Stimulated activated effector memory CD8-positive, alpha-beta T cell treated with anti-CD3 and anti-CD28 coated beads, Interleukin-12 subunit alpha, Interleukin-12 subunit beta, amount 100 ng/mL, for 72 hours (primary cell): ENCODE results near the gene GOLGA8N.
A peak's percentile ranks its signal among the peaks of the same experiment; 100 is the strongest.

Experiments
- ATAC-seq: fragments of 150-1000 bp; cut with Tn5 transposase; 2 replicates; pipeline ENCODE4 v1.10.0; 2021
- DNase-seq, 2 donors: peaks; one replicate each; pipeline ENCODE4 v3.0.0; 2021 to 2022; ENCODE audit warnings: low spot score in 2 of 2
- H3K27ac Mint-ChIP-seq: one replicate; pipeline ENCODE4 v1.8.0; 2022; ENCODE audit warnings: mild to moderate bottlenecking, mixed read lengths
- H3K36me3 Mint-ChIP-seq: one replicate; pipeline ENCODE4 v1.8.0; 2022; ENCODE audit warnings: mild to moderate bottlenecking, mixed read lengths
- H3K4me1 Mint-ChIP-seq: one replicate; pipeline ENCODE4 v1.8.0; 2022; ENCODE audit warnings: mixed read lengths
- H3K4me3 Mint-ChIP-seq: one replicate; pipeline ENCODE4 v1.8.0; 2022; ENCODE audit warnings: mild to moderate bottlenecking, mixed read lengths
- H3K9me3 Mint-ChIP-seq: one replicate; pipeline ENCODE4 v1.8.0; 2022; ENCODE audit warnings: mixed read lengths

The GOLGA8N gene

GRCh38 chr15:32641517-32642059, 48.3 kb downstream of the GOLGA8N start, which contains the start of gene SCG5:
TSS of gene SCG5 (plus strand) at chr15:32641710. CDS start at chr15:32643593, 1,883 bp downstream.
- ATAC-seq, result no peak
- Mint-ChIP-seq H3K4me1 (no peaks in the 10 kb centered on the region), H3K36me3 (peaks cover 37% of the 10 kb centered on the region), H3K4me3 (no peak within 1 kb of the TSS), H3K9me3 (no peaks in the 10 kb centered on the region), H3K27ac (no peak within 1 kb of the TSS)
- DNase-seq, result no peak

- Mint-ChIP-seq H3K27ac (no peak overlapping the region), H3K9me3 (no peaks in the 10 kb centered on the region), H3K36me3 (peaks cover 24% of the 10 kb centered on the region), H3K4me1 (no peaks in the 10 kb centered on the region), H3K4me3 (no peak overlapping the region)
- no peak for DNase-seq
- ATAC-seq, result no peak
Measured at GRCh38 chr15:32642667-32643435, 49.6 kb downstream of the GOLGA8N start.

- DNase-seq, result no peak
- ATAC-seq, result no peak
- H3K27ac Mint-ChIP-seq, result no peak overlapping the region
- H3K36me3 Mint-ChIP-seq, result peaks cover 27% of the 10 kb centered on the region
- H3K9me3 Mint-ChIP-seq, result no peaks in the 10 kb centered on the region
- no peak overlapping the region for H3K4me3 Mint-ChIP-seq
- H3K4me1 Mint-ChIP-seq, result no peaks in the 10 kb centered on the region
Measured at GRCh38 chr15:32643907-32644445, 50.7 kb downstream of the GOLGA8N start.

- Mint-ChIP-seq H3K4me3 (no peak overlapping the region), H3K4me1 (no peaks in the 10 kb centered on the region), H3K36me3 (peaks cover 11% of the 10 kb centered on the region), H3K27ac (no peak overlapping the region), H3K9me3 (no peaks in the 10 kb centered on the region)
- DNase-seq, result no peak
- ATAC-seq, result no peak
Measured at GRCh38 chr15:32646291-32646690, 53.0 kb downstream of the GOLGA8N start.

GRCh38 chr15:32649342-32649741, 56.1 kb downstream of the GOLGA8N start:
- H3K4me1 Mint-ChIP-seq, result no peaks in the 10 kb centered on the region
- H3K9me3 Mint-ChIP-seq, result no peaks in the 10 kb centered on the region
- DNase-seq (no peak), ATAC-seq (no peak)
- no peak overlapping the region for H3K4me3 Mint-ChIP-seq
- no peak overlapping the region for H3K27ac Mint-ChIP-seq
- peaks cover 11% of the 10 kb centered on the region for H3K36me3 Mint-ChIP-seq

- no peaks in the 10 kb centered on the region for H3K9me3 Mint-ChIP-seq
Measured at GRCh38 chr15:32651229-32651837, 58.1 kb downstream of the GOLGA8N start.

GRCh38 chr15:32652178-32652577, 58.9 kb downstream of the GOLGA8N start:
- Mint-ChIP-seq H3K9me3 (no peaks in the 10 kb centered on the region), H3K36me3 (peaks cover 11% of the 10 kb centered on the region), H3K4me3 (no peak overlapping the region), H3K27ac (no peak overlapping the region), H3K4me1 (no peaks in the 10 kb centered on the region)
- ATAC-seq (no peak), DNase-seq (no peak)

More at GRCh38 chr15:32651229-32651837, 58.1 kb downstream of the GOLGA8N start:
- DNase-seq (peak; percentile 20 to 68), ATAC-seq (peak; percentile 65)
- H3K27ac Mint-ChIP-seq, result no peak overlapping the region
- no peak overlapping the region for H3K4me3 Mint-ChIP-seq
- H3K4me1 Mint-ChIP-seq, result no peaks in the 10 kb centered on the region
- H3K36me3 Mint-ChIP-seq, result peaks cover 11% of the 10 kb centered on the region

GRCh38 chr15:32656091-32656490, 62.8 kb downstream of the GOLGA8N start:
- Mint-ChIP-seq H3K4me3 (no peak overlapping the region), H3K9me3 (no peaks in the 10 kb centered on the region), H3K36me3 (no peaks in the 10 kb centered on the region), H3K4me1 (peaks cover 7% of the 10 kb centered on the region), H3K27ac (no peak overlapping the region)
- ATAC-seq (no peak), DNase-seq (no peak)

GRCh38 chr15:32656496-32656895, 63.2 kb downstream of the GOLGA8N start:
- no peak overlapping the region for H3K27ac Mint-ChIP-seq
- no peaks in the 10 kb centered on the region for H3K36me3 Mint-ChIP-seq
- DNase-seq (no peak), ATAC-seq (no peak)
- H3K9me3 Mint-ChIP-seq, result no peaks in the 10 kb centered on the region
- H3K4me1 Mint-ChIP-seq, result peaks cover 7% of the 10 kb centered on the region
- H3K4me3 Mint-ChIP-seq, result no peak overlapping the region
